ENCODE data around the gene ZNF587.

Gene ZNF587

GRCh38 chr19:57887195-57887941 lies 37.7 kb downstream of the ZNF587 start:
- no peak for DNase-seq (ENCODE audit: low spot score)

DNA sequence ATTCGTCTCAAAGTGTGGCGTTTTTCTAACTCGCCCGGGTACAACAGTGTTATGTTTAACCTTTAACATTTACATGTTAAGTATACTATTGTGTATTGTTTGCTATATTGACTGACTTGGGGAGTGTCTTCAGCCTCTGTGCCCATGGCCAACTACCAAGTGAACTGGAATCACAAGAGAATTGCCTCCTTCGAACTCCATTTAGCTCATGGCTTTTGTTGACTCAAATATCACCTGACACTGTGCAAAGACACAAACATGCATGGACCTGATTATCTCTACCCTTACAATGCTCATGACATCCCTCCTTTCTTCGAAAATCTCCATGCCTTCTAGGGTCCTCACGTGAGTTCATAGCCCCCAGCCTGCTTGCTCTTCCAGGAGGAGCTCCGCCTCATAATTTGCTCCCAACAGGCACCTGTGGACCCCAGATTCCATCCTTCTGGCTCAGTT lies 38.5 kb downstream of the ZNF587 start:
- peak; percentile 9 for DNase-seq (ENCODE audit: low spot score)

DNA sequence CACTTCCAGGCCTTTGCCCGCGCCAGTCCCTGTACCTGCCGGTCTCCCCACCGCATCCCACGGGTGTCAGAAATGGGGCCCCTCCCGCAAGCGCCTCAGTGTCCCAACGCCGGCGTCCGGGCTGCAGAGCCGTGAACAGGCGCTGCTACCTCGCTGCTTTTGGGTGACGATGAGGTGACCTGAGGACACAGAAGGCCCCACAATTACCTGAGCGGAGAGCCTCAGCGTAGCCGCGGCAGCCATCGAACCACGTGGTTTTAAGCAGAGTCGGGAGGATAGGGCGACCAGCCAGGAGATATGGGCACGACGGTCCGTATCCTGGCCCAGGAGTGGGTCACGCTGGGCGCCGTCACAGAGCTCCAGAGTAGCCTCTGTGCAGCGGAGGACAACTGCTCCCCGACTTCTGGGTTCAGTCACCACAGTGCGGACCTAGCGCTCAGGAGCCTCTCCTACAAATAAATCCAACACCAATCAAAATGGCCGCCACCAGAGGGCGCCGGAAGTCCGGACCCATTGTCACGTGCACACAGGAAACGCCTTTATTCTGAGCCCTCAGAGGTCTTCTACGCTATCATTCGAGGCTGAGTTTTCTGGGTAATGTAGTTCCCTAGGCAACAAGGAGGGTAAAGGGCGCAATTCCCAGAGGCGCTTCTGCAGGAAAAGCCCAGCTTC lies 39.0 kb downstream of the ZNF587 start, which contains the start of gene ZNF814:
Gene ZNF814, minus strand, starts transcription at position 478 of the 672 bp plus-strand sequence. Its CDS starts 235 bp downstream, at position 243.
- DNase-seq (ENCODE audit: low spot score): peak; percentile 70

GRCh38 chr19:57890706-57891105 lies 41.0 kb downstream of the ZNF587 start:
- peak; percentile 33 for DNase-seq (ENCODE audit: low spot score)

GRCh38 chr19:57900311-57900710 lies 50.7 kb downstream of the ZNF587 start:
- DNase-seq (ENCODE audit: low spot score): no peak

GRCh38 chr19:57903618-57904184 lies 54.0 kb downstream of the ZNF587 start:
- DNase-seq (ENCODE audit: low spot score): no peak

- no peak for DNase-seq (ENCODE audit: low spot score)
Observed at GRCh38 chr19:57905258-57905657, 55.6 kb downstream of the ZNF587 start.

GRCh38 chr19:57907394-57907793 lies 57.7 kb downstream of the ZNF587 start:
- no peak for DNase-seq (ENCODE audit: low spot score)

- DNase-seq (ENCODE audit: low spot score): no peak
Observed at GRCh38 chr19:57914531-57914930, 64.9 kb downstream of the ZNF587 start.
